HepG2 (cell line): ENCODE data around the gene ASGR1. TPM values are rescaled to one million over a fixed set of nuclear protein-coding genes. Genes with fewer than 3 reads are reported as not detected.

Experiments
- MXI1 ChIP-seq: IDR thresholded peaks from 3 replicates; pipeline ENCODE4 v1.6.1; 2012; ENCODE audit warnings: low read depth, low read length, inconsistent platforms, borderline replicate concordance
- PAX8 ChIP-seq: sonication (generic); formaldehyde crosslinking; IDR thresholded peaks from 2 replicates; pipeline ENCODE4 v1.8.0; 2022; ENCODE audit warnings: mild to moderate bottlenecking, missing genetic modification reagents, borderline replicate concordance
- PTBP1 ChIP-seq: fragments of 200-400 bp; formaldehyde crosslinking; IDR thresholded peaks from 2 replicates; pipeline ENCODE4 v1.6.1; 2018; ENCODE audit warnings: low read length, low read depth; ENCODE audit not compliant: poor library complexity, severe bottlenecking
- SMARCE1 ChIP-seq: fragments of 450-650 bp; IDR thresholded peaks from 2 replicates; pipeline ENCODE4 v1.6.1; 2017; ENCODE audit warnings: borderline replicate concordance
- ZBTB40 ChIP-seq, 2 experiments: fragments of 450-650 bp in 1 of 2; sonication (generic) in 1 of 2; formaldehyde crosslinking in 1 of 2; IDR thresholded peaks; 2 replicates each; pipeline versions ENCODE4 v1.6.1 to v1.8.0; 2016 to 2022; ENCODE audit warnings: antibody characterized with exemption in 1 of 2, mild to moderate bottlenecking in 1 of 2, missing genetic modification reagents in 1 of 2
- ZC3H13 ChIP-seq: sonication (generic); formaldehyde crosslinking; IDR thresholded peaks from 2 replicates; pipeline ENCODE4 v1.8.1; 2023; ENCODE audit warnings: mild to moderate bottlenecking, missing genetic modification reagents, moderate library complexity
- ZFP1 ChIP-seq: IDR thresholded peaks from 2 replicates; pipeline ENCODE4 v1.6.1; 2016
- ZFP90 ChIP-seq: sonication (generic); formaldehyde crosslinking; IDR thresholded peaks from 2 replicates; pipeline ENCODE4 v1.8.0; 2022; ENCODE audit warnings: missing genetic modification reagents, mild to moderate bottlenecking, inconsistent platforms, borderline replicate concordance
- ZNF230 ChIP-seq: sonication (generic); formaldehyde crosslinking; IDR thresholded peaks from 2 replicates; pipeline ENCODE4 v1.4.0; 2020; ENCODE audit warnings: mild to moderate bottlenecking, missing genetic modification reagents
- ZNF3 ChIP-seq: IDR thresholded peaks from 2 replicates; pipeline ENCODE4 v1.7.0; 2017; ENCODE audit warnings: inconsistent platforms
- ZNF513 ChIP-seq: sonication (generic); formaldehyde crosslinking; conservative IDR thresholded peaks from 2 replicates; pipeline ENCODE4 v1.5.0; 2020; ENCODE audit warnings: missing genetic modification reagents
- ZNF704 ChIP-seq: sonication (generic); formaldehyde crosslinking; IDR thresholded peaks from 2 replicates; pipeline ENCODE4 v1.8.1; 2023; ENCODE audit warnings: mild to moderate bottlenecking, inconsistent platforms, moderate library complexity, missing genetic modification reagents, borderline replicate concordance
- ZNF710 ChIP-seq: sonication (generic); formaldehyde crosslinking; IDR thresholded peaks from 2 replicates; pipeline ENCODE4 v1.5.0; 2020; ENCODE audit warnings: mild to moderate bottlenecking, missing genetic modification reagents, borderline replicate concordance
- ZNF747 ChIP-seq: sonication (generic); formaldehyde crosslinking; IDR thresholded peaks from 2 replicates; pipeline ENCODE4 v1.8.1; 2023; ENCODE audit warnings: missing genetic modification reagents, mild to moderate bottlenecking, borderline replicate concordance
- polyA plus RNA-seq, 8 experiments: library from polyadenylated mRNA; depleted of rRNA in 3 of 8; stranded (reverse) in 7 of 8; unstranded in 1 of 8; fragments of >200 nt; fragmentation: Illumina TruSeq in 4 of 8; extraction: Trizol in 4 of 8; gene quantifications; 2 replicates each; pipeline versions ENCODE4 v1.2.1 to v1.2.3, GENCODE V29; 2011 to 2016; ENCODE audit warnings: low read depth in 4 of 8, missing spikeins in 1 of 8, mixed read lengths in 1 of 8; ENCODE audit not compliant: insufficient read depth in 1 of 8
- total RNA-seq, 5 experiments: library from RNA; depleted of rRNA; stranded (reverse); fragments of >200 nt; fragmentation: Illumina TruSeq; extraction: Trizol; gene quantifications; 2 replicates each; pipeline ENCODE4 v1.2.3, GENCODE V29; 2016; ENCODE audit warnings: low read depth in 1 of 5

The ASGR1 gene
- total and polyA plus RNA-seq, 2 of the 13 experiments (the other 11 are each of a cell fraction or from before 2014, with no cell fraction given): 353 to 796 TPM

- no peak for TF ChIP-seq ZNF704
- no peak for TF ChIP-seq ZNF747 (CRISPR knock-in tag)
- no peak for TF ChIP-seq ZNF3 (CRISPR knock-in tag)
- TF ChIP-seq ZNF230: no peak
- TF ChIP-seq ZNF513: no peak
- no peak; the same call in 1 of the 2 replicates for TF ChIP-seq PAX8 (CRISPR knock-in tag)
- no peak for TF ChIP-seq PTBP1
- no peak; the same call in 1 of the 2 replicates for TF ChIP-seq ZFP1
- TF ChIP-seq ZNF710 (CRISPR knock-in tag): no peak; the same call in 1 of the 2 replicates
- TF ChIP-seq ZFP90 (CRISPR knock-in tag): no peak
- no peak for TF ChIP-seq SMARCE1
- peak; percentile 94 for TF ChIP-seq ZC3H13 (CRISPR knock-in tag)
- no peak for TF ChIP-seq ZBTB40 (IDR thresholded peaks at IDR 0.05)
- peak; percentile 67; the same call in 1 of the 2 replicates for TF ChIP-seq ZBTB40 (CRISPR knock-in tag; IDR thresholded peaks at IDR 0.05)
- peak; percentile 89; the same call in 2 of the 3 replicates for TF ChIP-seq MXI1
Measured at GRCh38 chr17:7219812-7220592, 40.8 kb upstream of the ASGR1 start, which contains the start of the genes ACADVL and DLG4 (continued).
